Left lung (tissue), 10 donors: ENCODE results near the gene NFIA. TPM values are rescaled to one million over a fixed set of nuclear protein-coding genes. Genes with fewer than 3 reads are reported as not detected.

ENCODE experiments used
- ATAC-seq: fragments of 200-7000 bp; cut with Tn5 transposase; one replicate; pipeline ENCODE4 v1.9.1; 2020; ENCODE audit warnings: moderate library complexity
- DNase-seq, 4 donors: peaks; one replicate each; pipeline ENCODE4 v3.0.0-alpha.2; 2013 to 2020
- H3K27ac ChIP-seq, 2 donors: fragments of 200-600 bp; sonication (generic) in 1 of 2; one replicate each; pipeline versions ENCODE4 v1.5.0 to v1.8.0; 2020 to 2021
- H3K27me3 ChIP-seq, 2 donors: fragments of 200-600 bp; sonication (generic) in 1 of 2; one replicate each; pipeline versions ENCODE4 v1.5.0 to v1.8.0; 2020 to 2021
- H3K36me3 ChIP-seq, 2 donors: fragments of 200-600 bp; sonication (generic) in 1 of 2; one replicate each; pipeline versions ENCODE4 v1.5.0 to v1.8.0; 2020 to 2021
- H3K4me1 ChIP-seq, 2 donors: fragments of 200-600 bp; one replicate each; pipeline ENCODE4 v1.8.0; 2021
- H3K4me3 ChIP-seq, 2 donors: fragments of 200-600 bp; sonication (generic) in 1 of 2; one replicate each; pipeline versions ENCODE4 v1.5.0 to v1.8.0; 2020 to 2021; ENCODE audit warnings: mild to moderate bottlenecking in 1 of 2
- H3K9me3 ChIP-seq, 2 donors: fragments of 200-600 bp; sonication (generic) in 1 of 2; one replicate each; pipeline versions ENCODE4 v1.5.0 to v1.8.0; 2020 to 2021
- CTCF ChIP-seq, 2 donors: fragments of 200-600 bp; sonication (generic) in 1 of 2; IDR thresholded peaks; one replicate each; pipeline versions ENCODE4 v1.5.0 to v1.8.0; 2021; ENCODE audit warnings: antibody characterized with exemption in 2 of 2
- intact Hi-C, 2 donors: fragments of 100-400 bp; cut with DNase I; formaldehyde crosslinking; loops; one replicate each; pipeline versions ENCODE4 v1.11.2 to v1.14.2; 2022
- polyA plus RNA-seq, 6 donors: library from polyadenylated mRNA; unstranded; fragments of 120-200 nt; gene quantifications; one replicate each; pipeline ENCODE4 v1.2.1, GENCODE V29; 2013; ENCODE audit not compliant: insufficient read length in 6 of 6
- total RNA-seq, 2 donors: library from RNA; stranded (reverse); fragmentation: NEBNext Ultra II Directional; extraction: Animal tissue kit (Norgen Biotek cat#: 25700); gene quantifications; one replicate each; pipeline ENCODE4 v1.2.1, GENCODE V29; 2021
- donor health status: DM: no; HTN: yes; CAD: no.
- donor health status: DM: no; HTN: no; CAD: no.

Gene NFIA
- total and polyA plus RNA-seq, 8 donors, result 30.4 to 60.7 (median 37.6) TPM

- no peak overlapping the region for H3K4me3 ChIP-seq
- DNase-seq, result no peak
- no peaks in the 10 kb centered on the region for H3K27me3 ChIP-seq
- H3K27ac ChIP-seq, result peak overlapping the region in 1 of 2 donors; percentile 34
- H3K4me1 ChIP-seq, result peaks cover 6 to 39% of the 10 kb centered on the region in 2 donors
- H3K36me3 ChIP-seq, result no peaks in the 10 kb centered on the region
- peak; percentile 72 for ATAC-seq
- TF ChIP-seq CTCF (IDR thresholded peaks at IDR 0.05), result no peak
- intact Hi-C loops, result no loop called here
- H3K9me3 ChIP-seq, result no peaks in the 10 kb centered on the region
Observed at GRCh38 chr1:61120998-61121397, 38.6 kb downstream of the NFIA start.

- intact Hi-C loops, result no loop called here
- no peak overlapping the region for H3K4me3 ChIP-seq
- no peak for DNase-seq
- no peak for TF ChIP-seq CTCF (IDR thresholded peaks at IDR 0.05)
- no peak overlapping the region for H3K27ac ChIP-seq
- H3K9me3 ChIP-seq, result no peaks in the 10 kb centered on the region
- ATAC-seq, result peak; percentile 25
- peaks cover 6 to 33% of the 10 kb centered on the region in 2 donors for H3K4me1 ChIP-seq
- H3K36me3 ChIP-seq, result no peaks in the 10 kb centered on the region
- H3K27me3 ChIP-seq, result no peaks in the 10 kb centered on the region
Observed at GRCh38 chr1:61121631-61122030, 39.3 kb downstream of the NFIA start.

- no peak overlapping the region for H3K27ac ChIP-seq
- no peaks in the 10 kb centered on the region for H3K9me3 ChIP-seq
- H3K4me3 ChIP-seq, result no peak overlapping the region
- no peak for ATAC-seq
- H3K27me3 ChIP-seq, result no peaks in the 10 kb centered on the region
- H3K36me3 ChIP-seq, result no peaks in the 10 kb centered on the region
- H3K4me1 ChIP-seq, result peaks cover 6 to 30% of the 10 kb centered on the region in 2 donors
- DNase-seq, result no peak
- intact Hi-C loops, result no loop called here
- TF ChIP-seq CTCF (IDR thresholded peaks at IDR 0.05), result no peak
Observed at GRCh38 chr1:61122389-61122788, 40.0 kb downstream of the NFIA start.

- H3K36me3 ChIP-seq, result no peaks in the 10 kb centered on the region
- DNase-seq (no peak), ATAC-seq (no peak)
- intact Hi-C loops, result no loop called here
- H3K27me3 ChIP-seq, result no peaks in the 10 kb centered on the region
- H3K27ac ChIP-seq, result no peak overlapping the region
- no peak for TF ChIP-seq CTCF (IDR thresholded peaks at IDR 0.05)
- H3K4me1 ChIP-seq, result peaks cover 6 to 30% of the 10 kb centered on the region in 2 donors
- H3K9me3 ChIP-seq, result no peaks in the 10 kb centered on the region
- no peak overlapping the region for H3K4me3 ChIP-seq
Observed at GRCh38 chr1:61123326-61123725, 41.0 kb downstream of the NFIA start.

- TF ChIP-seq CTCF (IDR thresholded peaks at IDR 0.05), result no peak
- H3K27ac ChIP-seq, result no peak overlapping the region
- ATAC-seq, result no peak
- H3K4me3 ChIP-seq, result no peak overlapping the region
- peaks cover 6 to 26% of the 10 kb centered on the region in 2 donors for H3K4me1 ChIP-seq
- H3K36me3 ChIP-seq, result no peaks in the 10 kb centered on the region
- no peak for DNase-seq
- intact Hi-C loops, result no loop called here
- H3K9me3 ChIP-seq, result no peaks in the 10 kb centered on the region
- no peaks in the 10 kb centered on the region for H3K27me3 ChIP-seq
Observed at GRCh38 chr1:61124078-61124477, 41.7 kb downstream of the NFIA start.
